ENCODE data around the gene MRTFB.

DNA sequence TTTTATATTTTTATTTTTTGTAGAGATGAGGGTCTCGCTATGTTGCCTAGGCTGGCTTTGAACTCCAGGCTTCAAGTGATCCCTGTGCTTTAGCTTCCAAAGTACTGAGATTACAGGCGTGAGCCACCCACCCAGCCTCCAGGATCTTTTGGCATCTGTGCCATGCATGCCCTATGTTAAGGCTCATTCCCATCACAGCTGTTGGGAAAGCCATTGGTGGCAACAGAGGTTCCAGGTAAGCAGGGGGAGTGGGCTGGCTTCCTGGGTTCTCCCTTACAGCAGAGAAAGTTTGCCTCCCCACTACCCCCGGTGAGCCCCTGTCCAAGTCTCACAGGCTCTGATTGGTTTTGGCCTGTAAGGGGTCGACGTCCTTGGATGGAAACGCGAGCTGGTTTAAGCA lies 8.9 kb upstream of the MRTFB start:
- TF ChIP-seq, protein P1, sequence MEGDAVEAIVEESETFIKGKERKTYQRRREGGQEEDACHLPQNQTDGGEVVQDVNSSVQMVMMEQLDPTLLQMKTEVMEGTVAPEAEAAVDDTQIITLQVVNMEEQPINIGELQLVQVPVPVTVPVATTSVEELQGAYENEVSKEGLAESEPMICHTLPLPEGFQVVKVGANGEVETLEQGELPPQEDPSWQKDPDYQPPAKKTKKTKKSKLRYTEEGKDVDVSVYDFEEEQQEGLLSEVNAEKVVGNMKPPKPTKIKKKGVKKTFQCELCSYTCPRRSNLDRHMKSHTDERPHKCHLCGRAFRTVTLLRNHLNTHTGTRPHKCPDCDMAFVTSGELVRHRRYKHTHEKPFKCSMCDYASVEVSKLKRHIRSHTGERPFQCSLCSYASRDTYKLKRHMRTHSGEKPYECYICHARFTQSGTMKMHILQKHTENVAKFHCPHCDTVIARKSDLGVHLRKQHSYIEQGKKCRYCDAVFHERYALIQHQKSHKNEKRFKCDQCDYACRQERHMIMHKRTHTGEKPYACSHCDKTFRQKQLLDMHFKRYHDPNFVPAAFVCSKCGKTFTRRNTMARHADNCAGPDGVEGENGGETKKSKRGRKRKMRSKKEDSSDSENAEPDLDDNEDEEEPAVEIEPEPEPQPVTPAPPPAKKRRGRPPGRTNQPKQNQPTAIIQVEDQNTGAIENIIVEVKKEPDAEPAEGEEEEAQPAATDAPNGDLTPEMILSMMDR (IDR thresholded peaks at IDR 0.05), result no peak
- TF ChIP-seq POLR2A (IDR thresholded peaks at IDR 0.05), result no peak

Data from lower leg skin (tissue), 3 donors.